HG03280 (cell line): ENCODE data around the gene GOLGA2.
A peak's percentile ranks its signal among the peaks of the same experiment; 100 is the strongest.
"Not testable (repeated sequence)": the region's sequence is repeated elsewhere in the genome, so short reads cannot be mapped to it uniquely, and the experiment has no call there.

Experiments used
- ATAC-seq: cut with Tn5 transposase; IDR thresholded peaks from one replicate; pipeline ENCODE4 v1.9.1; 2021; ENCODE audit warnings: mild to moderate bottlenecking, moderate library complexity; ENCODE audit not compliant: unreplicated experiment

GOLGA2 gene

DNA sequence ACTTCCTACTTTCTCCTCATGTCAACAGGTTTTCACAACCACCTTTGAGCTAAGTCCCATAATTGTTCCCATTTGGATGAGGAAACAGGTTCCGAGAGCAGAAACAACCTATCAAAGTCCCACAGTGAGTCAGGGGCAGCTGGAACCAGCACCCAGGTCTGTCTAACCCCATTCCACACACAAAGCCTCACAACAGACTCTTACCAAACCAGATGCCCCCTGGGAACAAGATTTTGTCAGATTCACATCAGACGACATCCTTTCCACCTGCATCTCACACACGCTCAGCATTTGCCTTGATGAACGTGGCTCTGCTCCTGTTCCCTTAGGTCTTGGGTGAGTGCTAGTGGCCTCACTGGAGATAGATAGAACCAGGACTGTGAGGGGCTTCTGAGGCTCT lies 17.3 kb upstream of the GOLGA2 start:
- ATAC-seq: no peak

- ATAC-seq: no peak
These were observed 16.2 kb upstream of the GOLGA2 start for GRCh38 chr9:128292009-128292408.

- no peak for ATAC-seq
These were observed 12.6 kb upstream of the GOLGA2 start for GRCh38 chr9:128288273-128289004.

DNA sequence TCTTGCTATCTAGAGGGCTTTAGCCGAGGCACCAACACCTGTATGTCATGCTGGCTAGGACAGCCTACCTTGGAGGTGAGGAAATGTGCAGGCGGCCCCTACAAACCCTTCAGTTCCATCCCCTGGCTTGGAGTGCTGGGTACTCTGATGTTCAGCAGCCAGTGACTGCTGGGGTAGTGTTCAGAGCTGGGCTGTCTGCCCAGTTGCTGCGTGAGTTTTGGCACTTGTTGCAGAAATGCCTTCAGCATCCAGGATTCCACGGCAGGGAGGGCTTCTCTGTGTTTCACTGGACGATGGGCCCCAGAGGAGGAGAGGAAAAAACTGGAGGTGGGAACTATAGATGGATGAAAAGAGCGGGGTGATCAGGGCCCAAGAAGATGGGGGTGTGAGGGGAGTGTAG lies 10.6 kb upstream of the GOLGA2 start:
- no peak for ATAC-seq

DNA sequence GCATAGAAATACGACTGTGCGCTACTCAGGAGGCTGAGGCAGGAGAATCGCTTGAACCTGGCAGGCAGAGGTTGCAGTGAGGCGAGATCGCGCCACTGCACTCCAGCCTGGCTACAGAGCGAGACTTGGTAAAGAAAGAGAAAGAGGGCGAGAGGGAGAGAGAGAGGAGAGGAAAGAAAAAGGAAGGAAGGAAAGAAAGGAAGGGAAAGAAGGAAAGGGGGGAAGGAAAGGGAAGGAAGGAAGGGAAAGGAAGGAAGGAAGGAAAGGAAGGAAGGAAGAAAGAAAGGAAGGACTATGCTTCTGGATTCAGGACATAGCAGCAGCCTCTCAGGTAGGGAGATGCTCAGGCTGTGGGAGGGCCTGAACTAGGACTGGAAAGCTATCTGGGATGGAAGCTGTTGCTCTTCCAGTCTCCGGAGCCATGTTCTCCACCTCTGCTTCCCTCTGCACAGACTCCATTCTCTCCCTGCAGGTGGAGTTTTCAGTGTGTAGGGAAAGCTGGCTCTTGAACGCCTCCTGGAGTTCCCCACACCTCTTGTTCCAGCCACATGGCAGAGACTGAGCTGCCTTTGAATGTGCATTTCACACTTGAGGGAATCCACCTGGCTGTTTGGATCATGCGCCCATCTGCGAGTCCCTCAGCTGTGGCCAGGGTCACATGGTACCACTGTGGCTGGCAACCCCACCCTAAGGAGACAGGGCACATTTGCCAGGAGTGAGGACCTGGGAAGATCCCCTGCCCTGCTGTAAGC lies 9.4 kb upstream of the GOLGA2 start:
- ATAC-seq: no peak

- no peak for ATAC-seq
These were observed 6.7 kb upstream of the GOLGA2 start for GRCh38 chr9:128282500-128282899.

- no peak for ATAC-seq
These were observed 4.3 kb upstream of the GOLGA2 start for GRCh38 chr9:128280084-128280622.

DNA sequence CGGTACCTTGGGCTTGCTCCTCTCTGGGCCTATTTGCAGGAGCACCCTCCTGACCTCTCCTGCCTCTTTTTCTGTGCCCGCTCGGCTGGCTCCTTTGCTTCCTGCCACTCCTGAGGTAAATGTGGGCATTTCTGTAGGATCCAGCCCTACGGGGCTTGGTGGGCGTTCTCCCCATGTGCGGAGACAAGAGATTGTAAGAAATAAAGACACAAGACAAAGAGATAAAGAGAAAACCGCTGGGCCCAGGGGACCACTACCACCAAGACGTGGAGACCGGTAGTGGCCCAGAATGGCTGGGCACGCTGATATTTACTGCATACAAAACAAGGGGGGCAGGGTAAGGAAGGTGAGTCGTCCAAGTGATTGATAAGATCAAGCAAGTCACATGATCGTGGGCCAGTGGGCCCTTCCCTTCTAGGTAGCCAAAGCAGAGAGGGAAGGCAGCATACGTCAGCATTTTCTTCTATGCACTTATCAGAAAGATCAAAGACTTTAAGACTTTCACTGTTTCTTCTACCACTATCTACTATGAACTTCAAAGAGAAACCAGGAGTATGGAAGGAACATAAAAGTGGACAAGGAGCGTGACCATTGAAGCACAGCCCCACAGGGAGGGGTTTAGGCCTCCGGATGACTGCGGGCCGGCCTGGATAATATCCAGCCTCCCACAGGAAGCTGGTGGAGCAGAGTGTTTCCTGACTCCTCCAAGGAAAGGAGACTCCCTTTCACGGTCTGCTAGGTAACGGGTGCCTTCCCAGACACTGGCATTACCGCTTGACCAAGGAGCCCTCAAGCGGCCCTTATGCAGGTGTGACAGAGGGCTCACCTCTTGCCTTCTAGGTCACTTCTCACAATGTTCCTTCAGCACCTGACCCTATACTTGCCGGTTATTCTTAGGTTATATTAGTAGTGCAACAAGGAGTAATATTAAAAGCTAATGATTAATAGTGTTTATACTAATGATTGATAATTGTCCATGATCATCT lies 3.6 kb upstream of the GOLGA2 start:
- ATAC-seq: not testable (repeated sequence)

DNA sequence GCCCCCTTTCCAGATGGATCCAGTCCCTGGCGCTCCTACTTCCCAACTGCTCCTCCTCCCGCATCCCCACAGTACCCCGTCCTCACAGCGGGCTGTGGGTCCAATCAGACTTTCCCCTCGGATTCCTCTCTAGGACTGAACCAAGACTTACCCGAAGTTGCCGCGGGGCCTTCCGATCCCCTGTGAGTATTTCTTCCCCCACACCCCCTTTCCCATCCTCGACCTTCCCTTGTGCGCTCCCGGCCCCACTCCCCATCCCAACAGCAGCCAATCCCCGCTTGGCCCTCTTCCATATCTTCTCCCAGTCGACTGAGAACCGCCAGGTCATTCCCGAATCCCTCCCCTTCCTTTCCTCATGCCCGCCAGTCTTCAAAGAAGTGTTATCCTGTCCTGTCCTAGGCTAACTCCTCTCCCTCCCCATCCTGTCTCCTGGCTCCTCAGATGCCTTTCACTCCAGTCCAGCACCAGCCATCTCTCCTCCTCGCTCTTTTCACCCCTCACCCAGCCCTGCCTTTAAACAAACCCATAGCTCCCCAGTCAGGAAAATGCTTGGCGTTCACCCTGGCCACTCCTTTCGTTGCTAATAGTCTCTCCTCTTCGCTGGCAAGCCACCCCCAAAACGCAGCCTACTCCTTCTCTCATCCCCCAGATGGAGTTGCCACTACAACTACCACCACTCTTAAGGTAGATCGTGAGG lies 915 bp upstream of the GOLGA2 start:
- no peak for ATAC-seq

- peak; percentile 93 for ATAC-seq
These were observed 284 bp upstream of the GOLGA2 start, which contains the start of gene SWI5 for GRCh38 chr9:128276008-128276573. Gene SWI5, plus strand, starts transcription at chr9:128276276.

GRCh38 chr9:128274245-128274644 lies 1.6 kb downstream of the GOLGA2 start:
- no peak for ATAC-seq

- no peak for ATAC-seq
These were observed 4.3 kb downstream of the GOLGA2 start for GRCh38 chr9:128271512-128271911.

- ATAC-seq: no peak
These were observed 4.7 kb downstream of the GOLGA2 start for GRCh38 chr9:128271112-128271511.

GRCh38 chr9:128266868-128267590 lies 8.8 kb downstream of the GOLGA2 start:
- ATAC-seq: no peak

- no peak for ATAC-seq
These were observed 10.4 kb downstream of the GOLGA2 start for GRCh38 chr9:128265348-128265847.

DNA sequence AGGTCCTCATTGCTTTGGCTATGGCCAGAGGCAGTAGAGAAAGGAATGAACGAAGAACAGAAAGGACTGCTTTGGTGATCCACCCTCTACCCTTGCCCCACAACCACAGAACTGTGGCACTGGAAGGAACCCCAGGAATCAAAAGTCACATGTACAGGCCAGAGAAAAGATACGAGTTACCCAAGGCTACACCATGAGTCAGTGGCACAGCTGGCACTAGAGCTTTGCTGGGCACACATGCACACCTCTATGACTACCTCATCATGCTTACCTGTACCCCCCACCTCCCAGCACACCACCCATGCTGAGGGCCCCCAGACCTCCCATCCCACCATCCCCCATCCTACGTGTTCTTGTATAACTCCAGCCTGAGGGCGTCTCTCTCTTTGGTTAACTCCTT lies 13.1 kb downstream of the GOLGA2 start:
- no peak for ATAC-seq

DNA sequence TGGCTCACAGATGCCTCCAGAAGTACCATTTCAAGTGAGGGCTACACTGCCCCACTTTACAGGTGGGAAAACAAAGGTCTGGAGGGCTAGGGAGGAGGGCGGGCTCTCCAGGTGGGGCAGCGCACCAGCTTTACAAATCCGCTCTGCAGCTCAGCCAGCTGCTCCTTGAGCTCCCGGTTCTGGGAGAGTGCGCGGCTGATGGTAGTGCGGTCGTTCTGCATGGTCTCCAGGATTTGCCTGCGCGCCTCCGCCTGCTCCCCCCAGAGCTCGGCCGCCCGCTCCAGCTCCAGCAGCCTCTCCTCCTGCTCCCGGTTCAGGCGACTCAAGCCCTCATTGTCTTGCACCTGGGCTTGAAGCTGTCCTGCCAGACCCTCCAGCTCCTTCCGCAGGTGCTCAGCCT lies 15.5 kb downstream of the GOLGA2 start:
- no peak for ATAC-seq

DNA sequence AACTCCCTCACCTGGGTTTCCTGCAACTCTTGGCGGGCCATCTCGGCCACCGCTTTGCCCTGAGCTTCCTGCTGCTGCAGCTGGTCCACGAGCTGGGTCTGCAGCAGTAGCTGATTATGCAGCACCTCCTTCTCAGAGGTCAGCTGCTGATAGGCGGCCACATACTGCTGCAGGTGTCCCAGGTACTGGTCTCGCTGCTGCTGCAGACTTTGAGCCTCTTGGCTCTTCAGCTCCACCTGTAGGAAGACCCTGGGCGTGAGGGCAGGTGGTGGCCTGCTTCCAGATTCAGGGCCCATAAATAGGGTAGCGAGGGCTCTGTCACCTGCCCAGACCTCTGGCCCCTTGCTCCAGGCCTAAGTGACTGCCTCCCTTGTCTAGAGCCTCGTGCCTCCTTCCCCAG lies 16.7 kb downstream of the GOLGA2 start:
- ATAC-seq: no peak

- no peak for ATAC-seq
These were observed 17.5 kb downstream of the GOLGA2 start for GRCh38 chr9:128258326-128258725.
